PC-9 (cell line): ENCODE measurements around the gene MPIG6B. TPM values are rescaled to one million over a fixed set of nuclear protein-coding genes. Genes with fewer than 3 reads are reported as not detected.

ENCODE experiments used
- BruUV-seq: library from RNA; stranded (reverse); fragments of 400-500 nt; replicated peaks from 2 replicates; lab custom pipeline; 2021; lab: Mats Ljungman, UMichigan
- CTCF ChIA-PET: fragments of 300-600 bp; sonication (Branson Sonifier 250); formaldehyde crosslinking; loops from one replicate; lab custom pipeline; 2022; ENCODE audit warnings: antibody characterized with exemption; lab: Charles Lee
- POLR2A ChIA-PET: fragments of 300-600 bp; sonication (Branson Sonifier 250); formaldehyde crosslinking; loops from one replicate; lab custom pipeline; 2022; ENCODE audit warnings: antibody characterized with exemption; ENCODE audit not compliant: unreplicated experiment; lab: Charles Lee
- DNase-seq, 2 experiments: peaks; one replicate each; pipeline versions ENCODE4 v3.0.0 to v3.0.0-alpha.2; 2015 to 2022; ENCODE audit warnings: mixed read lengths in 1 of 2
- H2AFZ ChIP-seq: fragments of 200-600 bp; sonication (generic); 2 replicates; pipeline ENCODE4 v1.8.1; 2017; ENCODE audit warnings: antibody characterized with exemption
- H3F3A ChIP-seq: fragments of 200-600 bp; sonication (generic); 2 replicates; pipeline ENCODE4 v1.8.1; 2017; ENCODE audit warnings: antibody characterized with exemption, mild to moderate bottlenecking, low read depth; ENCODE audit not compliant: insufficient read depth
- H3K27ac ChIP-seq: fragments of 200-600 bp; sonication (generic); 2 replicates; pipeline ENCODE4 v1.6.1; 2016; ENCODE audit warnings: mixed run types
- H3K27me3 ChIP-seq: fragments of 200-600 bp; sonication (generic); 2 replicates; pipeline ENCODE4 v1.6.1; 2016; ENCODE audit warnings: low read depth, mixed run types; ENCODE audit not compliant: insufficient read depth
- H3K36me3 ChIP-seq: fragments of 200-600 bp; sonication (generic); 2 replicates; pipeline ENCODE4 v1.6.1; 2016; ENCODE audit warnings: low read depth, mixed run types
- H3K4me1 ChIP-seq: fragments of 200-600 bp; sonication (generic); replicated peaks from 2 replicates; pipeline ENCODE4 v1.6.1; 2016; ENCODE audit warnings: mixed run types; ENCODE audit not compliant: insufficient read depth
- H3K4me2 ChIP-seq: fragments of 200-600 bp; sonication (generic); 2 replicates; pipeline ENCODE4 v1.6.1; 2017; ENCODE audit warnings: mixed run types
- H3K4me3 ChIP-seq: fragments of 200-600 bp; sonication (generic); 2 replicates; pipeline ENCODE4 v1.6.1; 2016; ENCODE audit warnings: mixed run types
- H3K79me2 ChIP-seq: fragments of 200-600 bp; sonication (generic); 2 replicates; pipeline ENCODE4 v1.6.1; 2017; ENCODE audit warnings: low read depth, mixed run types
- H3K9me2 ChIP-seq: fragments of 200-600 bp; sonication (generic); 2 replicates; pipeline ENCODE4 v1.8.1; 2017; ENCODE audit warnings: mild to moderate bottlenecking; ENCODE audit not compliant: insufficient read depth
- H3K9me3 ChIP-seq: fragments of 200-600 bp; sonication (generic); 2 replicates; pipeline ENCODE4 v1.8.1; 2016; ENCODE audit warnings: low read depth; ENCODE audit not compliant: insufficient read depth
- H4K20me1 ChIP-seq: fragments of 200-600 bp; sonication (generic); 2 replicates; pipeline ENCODE4 v1.8.1; 2017; ENCODE audit not compliant: insufficient read depth
- CTCF ChIP-seq: fragments of 200-600 bp; sonication (generic); conservative IDR thresholded peaks from 2 replicates; pipeline ENCODE4 v1.6.1; 2017; ENCODE audit warnings: mixed run types, antibody characterized with exemption, mild to moderate bottlenecking, moderate library complexity
- EZH2 ChIP-seq: fragments of 200-600 bp; sonication (generic); IDR thresholded peaks from 2 replicates; pipeline ENCODE4 v1.8.0; 2017; ENCODE audit warnings: antibody characterized with exemption, low read depth
- intact Hi-C: fragments of 100-400 bp; cut with micrococcal nuclease; formaldehyde crosslinking; loops from one replicate; pipeline ENCODE4 v1.10.0; 2022; ENCODE audit not compliant: unreplicated experiment
- total RNA-seq: library from RNA; stranded (reverse); gene quantifications from 2 replicates; pipeline ENCODE4 v1.2.3, GENCODE V29; 2021

The MPIG6B gene
- total RNA-seq, 1 experiment from 2014 or later, result 0.59 TPM

GRCh38 chr6:31690231-31691077 lies 32.7 kb upstream of the MPIG6B start:
- no peak overlapping the region for H3K27ac ChIP-seq
- no peaks in the 10 kb centered on the region for H3K36me3 ChIP-seq
- no peaks in the 10 kb centered on the region for H4K20me1 ChIP-seq
- no peaks in the 10 kb centered on the region for H3K27me3 ChIP-seq
- no peaks in the 10 kb centered on the region for H3K79me2 ChIP-seq
- TF ChIP-seq CTCF, result no peak
- no peak for TF ChIP-seq EZH2
- POLR2A ChIA-PET, result interaction anchor here (0.7 kb wide), 1 partner anchor 9 kb away, joined by 3 read pairs; no protein-coding TSS in a partner anchor
- H3K9me3 ChIP-seq, result no peaks in the 10 kb centered on the region
- no peaks in the 10 kb centered on the region; the same call in 1 of the 2 replicates for H3K4me1 ChIP-seq
- peak in 1 of 2 experiments; percentile 20 for DNase-seq
- BruUV-seq, result TSS peak; percentile 50
- no peaks in the 10 kb centered on the region for H3K9me2 ChIP-seq
- no peak overlapping the region for H3K4me2 ChIP-seq
- no peak overlapping the region for H3K4me3 ChIP-seq
- CTCF ChIA-PET, result interaction anchor here (0.5 kb wide), 1 partner anchor 231 kb away, joined by 3 read pairs; no protein-coding TSS in a partner anchor
- H2AFZ ChIP-seq, result no peak overlapping the region
- intact Hi-C loops, result no loop called here
- H3F3A ChIP-seq, result no peaks in the 10 kb centered on the region; the same call in 1 of the 2 replicates

- no TSS peak for BruUV-seq
- POLR2A ChIA-PET, result interaction anchor here (0.6 to 0.7 kb wide), 2 partner anchors 10 to 18 kb away, joined by 3 to 6 read pairs; no protein-coding TSS in a partner anchor
- H3F3A ChIP-seq, result no peaks in the 10 kb centered on the region; the same call in 1 of the 2 replicates
- DNase-seq, result no peak
- H3K79me2 ChIP-seq, result no peaks in the 10 kb centered on the region
- no peak overlapping the region for H3K4me2 ChIP-seq
- no peak overlapping the region for H3K4me3 ChIP-seq
- CTCF ChIA-PET, result no interaction called here
- no peak for TF ChIP-seq CTCF
- no peak for TF ChIP-seq EZH2
- H4K20me1 ChIP-seq, result no peaks in the 10 kb centered on the region
- no peaks in the 10 kb centered on the region for H3K27me3 ChIP-seq
- H3K27ac ChIP-seq, result no peak overlapping the region
- no peaks in the 10 kb centered on the region for H3K36me3 ChIP-seq
- H3K4me1 ChIP-seq, result no peaks in the 10 kb centered on the region; the same call in 1 of the 2 replicates
- no peaks in the 10 kb centered on the region for H3K9me3 ChIP-seq
- H3K9me2 ChIP-seq, result no peaks in the 10 kb centered on the region
- H2AFZ ChIP-seq, result no peak overlapping the region
- intact Hi-C loops, result no loop called here
These were observed 32.1 kb upstream of the MPIG6B start for GRCh38 chr6:31691078-31691463.

- Histone ChIP-seq H3K79me2 (no peaks in the 10 kb centered on the region), H3K4me1 (no peaks in the 10 kb centered on the region; the same call in 1 of the 2 replicates), H3K9me3 (no peaks in the 10 kb centered on the region), H3F3A (no peaks in the 10 kb centered on the region; the same call in 1 of the 2 replicates), H3K36me3 (peaks cover under 1% of the 10 kb centered on the region; the same call in 1 of the 2 replicates), H2AFZ (no peak overlapping the region), H3K27me3 (no peaks in the 10 kb centered on the region), H4K20me1 (no peaks in the 10 kb centered on the region), H3K4me3 (no peak overlapping the region), H3K27ac (no peak overlapping the region), H3K4me2 (no peak overlapping the region), H3K9me2 (no peaks in the 10 kb centered on the region)
- no peak for DNase-seq
- TF ChIP-seq EZH2 (no peak), CTCF (no peak)
- intact Hi-C loops, result no loop called here
- CTCF ChIA-PET, result no interaction called here
- no TSS peak for BruUV-seq
- POLR2A ChIA-PET, result interaction anchor here (0.6 kb wide), 1 partner anchor 18 kb away, joined by 6 read pairs; no protein-coding TSS in a partner anchor
These were observed 31.5 kb upstream of the MPIG6B start for GRCh38 chr6:31691564-31692108.
